ENCODE results near the gene HOXC6.

HOXC6 gene

GRCh38 chr12:54012631-54013409 lies 15.4 kb upstream of the HOXC6 start:
- ChIA-PET CTCF (interaction anchor here (1.1 to 21.3 kb wide), 10 partner anchors 10 to 244 kb away, joined by 3 to 756 read pairs (median 7); partner anchors contain the start of genes HOXC10, HOXC5 and HOXC6), POLR2A (interaction anchor here (0.7 to 4.1 kb wide), 8 partner anchors 11 to 253 kb away, joined by 3 to 14 read pairs (median 3); partner anchors contain the start of genes HOXC6 and HOXC9)
- peak overlapping the region; percentile 46 for H3K4me3 ChIP-seq (ENCODE audit: low read depth, low read length)
- no peak for DNase-seq (ENCODE audit: low read depth, low spot score)
- TF ChIP-seq, protein P1, sequence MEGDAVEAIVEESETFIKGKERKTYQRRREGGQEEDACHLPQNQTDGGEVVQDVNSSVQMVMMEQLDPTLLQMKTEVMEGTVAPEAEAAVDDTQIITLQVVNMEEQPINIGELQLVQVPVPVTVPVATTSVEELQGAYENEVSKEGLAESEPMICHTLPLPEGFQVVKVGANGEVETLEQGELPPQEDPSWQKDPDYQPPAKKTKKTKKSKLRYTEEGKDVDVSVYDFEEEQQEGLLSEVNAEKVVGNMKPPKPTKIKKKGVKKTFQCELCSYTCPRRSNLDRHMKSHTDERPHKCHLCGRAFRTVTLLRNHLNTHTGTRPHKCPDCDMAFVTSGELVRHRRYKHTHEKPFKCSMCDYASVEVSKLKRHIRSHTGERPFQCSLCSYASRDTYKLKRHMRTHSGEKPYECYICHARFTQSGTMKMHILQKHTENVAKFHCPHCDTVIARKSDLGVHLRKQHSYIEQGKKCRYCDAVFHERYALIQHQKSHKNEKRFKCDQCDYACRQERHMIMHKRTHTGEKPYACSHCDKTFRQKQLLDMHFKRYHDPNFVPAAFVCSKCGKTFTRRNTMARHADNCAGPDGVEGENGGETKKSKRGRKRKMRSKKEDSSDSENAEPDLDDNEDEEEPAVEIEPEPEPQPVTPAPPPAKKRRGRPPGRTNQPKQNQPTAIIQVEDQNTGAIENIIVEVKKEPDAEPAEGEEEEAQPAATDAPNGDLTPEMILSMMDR (IDR thresholded peaks at IDR 0.05; ENCODE audit: insufficient read depth, low read length, missing control alignments) = peak; percentile 25

- peak overlapping the region; percentile 52 for H3K4me3 ChIP-seq (ENCODE audit: low read depth, low read length)
- DNase-seq (ENCODE audit: low read depth, low spot score) = no peak
- ChIA-PET POLR2A (interaction anchor here (0.6 to 4.1 kb wide), 5 partner anchors 9 to 29 kb away, joined by 3 to 14 read pairs (median 3); partner anchors contain the start of genes HOXC10 and HOXC6), CTCF (interaction anchor here (0.7 to 21.3 kb wide), 11 partner anchors 7 to 200 kb away, joined by 3 to 756 read pairs (median 14); partner anchors contain the start of genes HOXC10, HOXC5, HOXC6 and HOXC8)
- TF ChIP-seq, protein P1 (IDR thresholded peaks at IDR 0.05; ENCODE audit: insufficient read depth, low read length, missing control alignments) = no peak
Observed at GRCh38 chr12:54014377-54015017, 13.7 kb upstream of the HOXC6 start.

DNA sequence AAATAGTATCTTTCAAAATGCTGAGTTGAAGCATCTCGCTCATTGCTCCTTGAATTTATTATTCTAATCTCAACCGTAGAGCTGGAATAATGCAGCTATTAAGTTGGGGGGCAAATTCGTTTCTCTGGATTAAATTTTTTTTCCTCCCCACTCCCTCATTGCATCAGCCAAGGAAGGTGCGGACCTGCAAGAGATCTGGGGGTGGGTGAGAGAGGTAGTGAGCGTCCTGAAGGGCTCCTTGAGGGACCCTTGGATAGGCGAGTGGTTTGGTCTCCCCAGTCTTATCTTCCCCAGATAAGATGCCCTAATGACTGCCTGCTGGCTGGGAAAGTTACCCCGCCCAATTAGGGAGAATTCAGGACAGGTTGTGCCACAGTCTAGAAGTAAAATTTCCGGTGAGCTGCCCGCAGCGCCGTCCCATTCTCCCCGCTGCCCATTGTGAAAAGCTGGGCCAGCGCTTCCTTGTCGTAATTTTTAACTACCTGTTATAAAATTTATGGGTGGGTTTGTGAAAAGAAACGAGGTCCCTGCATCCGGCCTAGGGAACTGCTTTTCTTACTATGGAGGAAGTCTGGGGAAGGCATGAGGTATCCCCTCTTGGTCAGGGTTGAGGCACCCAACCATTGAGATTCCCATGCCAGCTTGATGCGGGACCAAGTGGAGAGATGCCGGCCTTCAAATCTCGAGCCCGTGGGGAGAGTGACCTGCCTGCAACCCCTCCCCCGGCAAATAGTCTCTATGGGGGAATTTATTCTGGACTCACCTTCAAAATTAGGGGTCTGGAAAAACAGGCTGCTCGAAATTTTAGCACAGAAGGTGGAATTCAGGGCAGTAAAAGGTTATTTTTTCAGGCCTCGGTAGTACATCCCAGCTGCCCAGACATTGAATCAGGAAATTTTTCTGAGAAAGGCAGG lies 13.0 kb upstream of the HOXC6 start:
- no peak for DNase-seq (ENCODE audit: low read depth, low spot score)
- CTCF ChIA-PET = interaction anchor here (0.5 to 21.3 kb wide), 10 partner anchors 8 to 192 kb away, joined by 3 to 385 read pairs (median 8); partner anchors contain the start of genes HOXC5, HOXC6 and HOXC8
- H3K4me3 ChIP-seq (ENCODE audit: low read depth, low read length) = peak overlapping the region; percentile 88
- POLR2A ChIA-PET = interaction anchor here (0.5 to 4.1 kb wide), 6 partner anchors 12 to 355 kb away, joined by 3 to 34 read pairs (median 10); partner anchors contain the start of genes HOXC5 and HOXC6
- TF ChIP-seq, protein P1 (IDR thresholded peaks at IDR 0.05; ENCODE audit: insufficient read depth, low read length, missing control alignments) = no peak

DNA sequence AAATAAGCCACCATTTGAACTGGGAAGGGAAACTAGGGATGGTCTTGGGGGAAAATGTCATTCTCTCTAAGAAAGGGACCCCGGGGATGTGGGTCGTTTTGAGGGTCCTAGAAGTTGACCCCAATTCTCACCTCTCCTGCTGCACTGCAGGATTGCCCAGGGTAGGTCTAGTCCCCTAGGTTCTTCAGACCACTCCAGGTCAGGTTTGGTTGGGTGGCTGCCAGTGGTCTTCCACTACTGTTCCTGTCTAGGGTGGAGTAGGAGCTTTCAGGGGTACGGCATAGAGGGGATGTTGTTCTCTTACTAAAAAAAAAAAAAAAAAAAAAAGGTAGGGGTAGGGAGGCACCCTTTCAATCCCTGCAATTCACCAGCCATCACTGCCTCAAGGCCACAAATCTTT lies 12.2 kb upstream of the HOXC6 start:
- CTCF ChIA-PET = interaction anchor here (0.6 to 21.3 kb wide), 15 partner anchors 8 to 354 kb away, joined by 3 to 385 read pairs (median 6); partner anchors contain the start of genes HOXC10, HOXC5, HOXC6 and HOXC8
- TF ChIP-seq, protein P1 (IDR thresholded peaks at IDR 0.05; ENCODE audit: insufficient read depth, low read length, missing control alignments) = no peak
- peak overlapping the region; percentile 88 for H3K4me3 ChIP-seq (ENCODE audit: low read depth, low read length)
- DNase-seq (ENCODE audit: low read depth, low spot score) = no peak
- POLR2A ChIA-PET = interaction anchor here (0.6 to 2.8 kb wide), 9 partner anchors 8 to 263 kb away, joined by 3 to 53 read pairs (median 10); partner anchors contain the start of genes HOXC10, HOXC5, HOXC6 and HOXC8

GRCh38 chr12:54016478-54016964 lies 11.7 kb upstream of the HOXC6 start:
- peak; percentile 86 for DNase-seq (ENCODE audit: low read depth, low spot score)
- ChIA-PET POLR2A (interaction anchor here (0.5 to 2.8 kb wide), 14 partner anchors 9 to 455 kb away, joined by 3 to 53 read pairs (median 4); partner anchors contain the start of genes HOXC10, HOXC5, HOXC6 and HOXC8), CTCF (interaction anchor here (0.6 to 21.3 kb wide), 15 partner anchors 9 to 354 kb away, joined by 3 to 385 read pairs (median 6); partner anchors contain the start of genes HOXC10, HOXC5, HOXC6 and HOXC8)
- peak overlapping the region; percentile 88 for H3K4me3 ChIP-seq (ENCODE audit: low read depth, low read length)
- TF ChIP-seq, protein P1 (IDR thresholded peaks at IDR 0.05; ENCODE audit: insufficient read depth, low read length, missing control alignments) = no peak
